ENCODE data around the gene MAP4K1. TPM values are rescaled to one million over a fixed set of nuclear protein-coding genes. Genes with fewer than 3 reads are reported as not detected.

MAP4K1 gene
- polyA plus RNA-seq, 1 donor from 2014 or later: 1.0 TPM

GRCh38 chr19:38629568-38629967, 11.8 kb upstream of the MAP4K1 start:
- no peak overlapping the region for H3K4me3 ChIP-seq (ENCODE audit: low read length)
- no peaks in the 10 kb centered on the region for H3K9me2 ChIP-seq (ENCODE audit: insufficient read depth, low read length)
- no peak for TF ChIP-seq CTCF (IDR thresholded peaks at IDR 0.05; ENCODE audit: poor library complexity, severe bottlenecking)
- TF ChIP-seq TAF1 (IDR thresholded peaks at IDR 0.05; ENCODE audit: low read depth): no peak
- no peak for TF ChIP-seq SMC3 (conservative IDR thresholded peaks at IDR 0.05; ENCODE audit: poor library complexity)
- TF ChIP-seq MXI1 (conservative IDR thresholded peaks at IDR 0.05; ENCODE audit: poor library complexity, severe bottlenecking): no peak
- no peak for TF ChIP-seq REST (IDR thresholded peaks at IDR 0.05; ENCODE audit: borderline replicate concordance)
- no peak for TF ChIP-seq EP300 (conservative IDR thresholded peaks at IDR 0.05; ENCODE audit: poor library complexity, severe bottlenecking)
- TF ChIP-seq EZH2 (IDR thresholded peaks at IDR 0.05; ENCODE audit: borderline replicate concordance, insufficient read depth, low read length, poor library complexity, severe bottlenecking): no peak
- TF ChIP-seq POLR2AphosphoS5 (IDR thresholded peaks at IDR 0.05): no peak
- TF ChIP-seq RAD21 (conservative IDR thresholded peaks at IDR 0.05): no peak
- H3K27me3 ChIP-seq (ENCODE audit: insufficient read depth, low read depth, low read length): no peaks in the 10 kb centered on the region
- H4K20me1 ChIP-seq (ENCODE audit: insufficient read depth): no peaks in the 10 kb centered on the region
- no peaks in the 10 kb centered on the region for H3K9me3 ChIP-seq (ENCODE audit: low read length)
- no peak overlapping the region for H3K4me2 ChIP-seq (ENCODE audit: low read length)
- H3K9ac ChIP-seq (ENCODE audit: low read length): no peak overlapping the region
- H3K36me3 ChIP-seq (ENCODE audit: insufficient read depth, low read length): no peaks in the 10 kb centered on the region
- no peak overlapping the region for H2AFZ ChIP-seq (ENCODE audit: low read depth, low read length)
- no peaks in the 10 kb centered on the region for H3K79me2 ChIP-seq (replicated peaks; ENCODE audit: insufficient read depth, low read length)
- no peak overlapping the region for H3K27ac ChIP-seq (ENCODE audit: low read length)
- no peaks in the 10 kb centered on the region for H3F3A ChIP-seq (ENCODE audit: insufficient read depth, low read length, poor library complexity, severe bottlenecking)

- H2AFZ ChIP-seq (ENCODE audit: low read depth, low read length): no peak overlapping the region
- H3K4me3 ChIP-seq (ENCODE audit: low read length): no peak overlapping the region
- no peak overlapping the region for H3K27ac ChIP-seq (ENCODE audit: low read length)
- H3K27me3 ChIP-seq (ENCODE audit: insufficient read depth, low read depth, low read length): no peaks in the 10 kb centered on the region
- H3K36me3 ChIP-seq (ENCODE audit: insufficient read depth, low read length): no peaks in the 10 kb centered on the region
- no peaks in the 10 kb centered on the region for H3K9me3 ChIP-seq (ENCODE audit: low read length)
- H3K9ac ChIP-seq (ENCODE audit: low read length): no peak overlapping the region
- H3K79me2 ChIP-seq (replicated peaks; ENCODE audit: insufficient read depth, low read length): no peaks in the 10 kb centered on the region
- H3K9me2 ChIP-seq (ENCODE audit: insufficient read depth, low read length): no peaks in the 10 kb centered on the region
- TF ChIP-seq POLR2AphosphoS5 (IDR thresholded peaks at IDR 0.05) (no peak), SMC3 (conservative IDR thresholded peaks at IDR 0.05; ENCODE audit: poor library complexity) (no peak), REST (IDR thresholded peaks at IDR 0.05; ENCODE audit: borderline replicate concordance) (no peak), EP300 (conservative IDR thresholded peaks at IDR 0.05; ENCODE audit: poor library complexity, severe bottlenecking) (no peak), EZH2 (IDR thresholded peaks at IDR 0.05; ENCODE audit: borderline replicate concordance, insufficient read depth, low read length, poor library complexity, severe bottlenecking) (no peak), MXI1 (conservative IDR thresholded peaks at IDR 0.05; ENCODE audit: poor library complexity, severe bottlenecking) (no peak), TAF1 (IDR thresholded peaks at IDR 0.05; ENCODE audit: low read depth) (no peak), CTCF (IDR thresholded peaks at IDR 0.05; ENCODE audit: poor library complexity, severe bottlenecking) (no peak), RAD21 (conservative IDR thresholded peaks at IDR 0.05) (no peak)
- no peaks in the 10 kb centered on the region for H3F3A ChIP-seq (ENCODE audit: insufficient read depth, low read length, poor library complexity, severe bottlenecking)
- no peaks in the 10 kb centered on the region for H4K20me1 ChIP-seq (ENCODE audit: insufficient read depth)
- no peak overlapping the region for H3K4me2 ChIP-seq (ENCODE audit: low read length)
Observed at GRCh38 chr19:38626401-38626800, 8.6 kb upstream of the MAP4K1 start.
